Neural crest cell (in vitro differentiated cells): Measurements from ENCODE around the gene RFX3. TPM values are rescaled to one million over a fixed set of nuclear protein-coding genes. Genes with fewer than 3 reads are reported as not detected.
A peak's percentile ranks its signal among the peaks of the same experiment; 100 is the strongest.

Source experiments
- DNase-seq: peaks from one replicate; pipeline ENCODE4 v3.0.0; 2021; ENCODE audit warnings: low read depth, mixed read lengths, low spot score
- H3K27ac Mint-ChIP-seq: one replicate; pipeline ENCODE4 v1.8.0; 2021; ENCODE audit warnings: mild to moderate bottlenecking, mixed read lengths; ENCODE audit not compliant: unreplicated experiment
- H3K27me3 Mint-ChIP-seq: 2 replicates; pipeline ENCODE4 v1.8.0; 2021; ENCODE audit warnings: low read depth, mild to moderate bottlenecking, mixed read lengths
- H3K36me3 Mint-ChIP-seq: 2 replicates; pipeline ENCODE4 v1.8.0; 2021; ENCODE audit warnings: low read depth, mild to moderate bottlenecking, mixed read lengths
- H3K4me1 Mint-ChIP-seq: 2 replicates; pipeline ENCODE4 v1.8.0; 2021; ENCODE audit warnings: mixed read lengths
- H3K4me3 Mint-ChIP-seq: one replicate; pipeline ENCODE4 v1.8.0; 2021; ENCODE audit warnings: mild to moderate bottlenecking, mixed read lengths
- H3K9me3 Mint-ChIP-seq: 2 replicates; pipeline ENCODE4 v1.8.0; 2021; ENCODE audit warnings: mixed read lengths
- CTCF ChIP-seq: fragments of 200-600 bp; sonication (generic); conservative IDR thresholded peaks from 2 replicates; pipeline ENCODE4 v1.5.0; 2021; ENCODE audit warnings: antibody characterized with exemption, mild to moderate bottlenecking
- total RNA-seq: library from RNA; stranded (reverse); gene quantifications from 2 replicates; pipeline ENCODE4 v1.2.1, GENCODE V29; 2021

Gene RFX3
- total RNA-seq, 1 donor from 2014 or later, result 46.9 TPM

DNA sequence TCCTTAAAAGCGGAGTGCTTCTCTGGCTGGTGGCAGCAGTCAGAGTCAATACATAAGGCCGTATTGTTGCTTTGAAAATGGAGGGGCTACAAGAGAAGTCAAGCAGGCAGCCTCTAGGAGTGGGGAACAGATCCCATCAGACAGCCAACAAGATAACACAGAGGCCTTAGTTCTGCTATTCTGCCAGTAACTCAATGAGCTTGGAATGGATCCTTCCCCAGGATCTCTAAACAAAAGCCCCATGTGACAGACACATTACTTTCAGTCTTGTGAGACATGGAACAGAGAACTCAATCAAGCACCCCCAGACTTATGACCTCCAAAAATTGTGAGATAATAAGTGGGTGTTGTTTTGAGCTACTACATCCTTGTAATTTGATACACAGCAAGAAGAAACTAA is 158.6 kb downstream of the RFX3 start:
- H3K4me1 Mint-ChIP-seq, result peaks cover 18% of the 10 kb centered on the region
- H3K27me3 Mint-ChIP-seq, result no peaks in the 10 kb centered on the region
- H3K36me3 Mint-ChIP-seq, result peaks cover 2% of the 10 kb centered on the region
- peak overlapping the region; percentile 76 for H3K27ac Mint-ChIP-seq
- H3K4me3 Mint-ChIP-seq, result no peak overlapping the region
- no peak for TF ChIP-seq CTCF
- DNase-seq, result no peak
- H3K9me3 Mint-ChIP-seq, result peaks cover 5% of the 10 kb centered on the region

- DNase-seq, result no peak
- Mint-ChIP-seq H3K27me3 (no peaks in the 10 kb centered on the region), H3K4me1 (peaks cover 9% of the 10 kb centered on the region), H3K4me3 (no peak overlapping the region), H3K9me3 (no peaks in the 10 kb centered on the region), H3K36me3 (peaks cover 7% of the 10 kb centered on the region), H3K27ac (no peak overlapping the region)
- no peak for TF ChIP-seq CTCF
These were observed 164.0 kb downstream of the RFX3 start for GRCh38 chr9:3361689-3362392.

GRCh38 chr9:3361116-3361515 is 164.7 kb downstream of the RFX3 start:
- Mint-ChIP-seq H3K4me3 (no peak overlapping the region), H3K4me1 (peaks cover 6% of the 10 kb centered on the region), H3K27ac (no peak overlapping the region), H3K9me3 (no peaks in the 10 kb centered on the region), H3K27me3 (no peaks in the 10 kb centered on the region), H3K36me3 (peaks cover 7% of the 10 kb centered on the region)
- TF ChIP-seq CTCF, result no peak
- DNase-seq, result no peak

- Mint-ChIP-seq H3K9me3 (no peaks in the 10 kb centered on the region), H3K36me3 (peaks cover 5% of the 10 kb centered on the region), H3K4me3 (no peak overlapping the region), H3K4me1 (peaks cover 6% of the 10 kb centered on the region), H3K27me3 (no peaks in the 10 kb centered on the region), H3K27ac (no peak overlapping the region)
- DNase-seq, result no peak
- TF ChIP-seq CTCF, result no peak
These were observed 165.6 kb downstream of the RFX3 start for GRCh38 chr9:3360245-3360644.

DNA sequence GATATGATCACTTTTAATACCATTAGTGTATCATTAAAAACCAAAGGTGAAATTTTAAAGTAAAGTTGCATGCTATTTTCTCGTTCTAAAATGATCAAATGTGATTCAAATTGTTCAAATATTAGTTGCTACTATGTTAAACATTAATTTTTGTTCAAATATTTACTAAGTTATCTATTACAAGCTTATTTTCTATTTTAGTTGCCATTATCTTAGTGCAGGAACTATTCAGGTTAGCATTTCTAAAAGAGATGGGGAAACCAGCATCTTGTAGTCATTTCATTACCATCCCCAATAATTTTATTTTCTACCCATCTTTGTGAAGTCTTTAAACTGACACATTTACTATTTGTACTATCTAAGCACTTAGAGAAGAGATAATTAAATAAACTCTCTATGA is 166.0 kb downstream of the RFX3 start:
- Mint-ChIP-seq H3K27me3 (no peaks in the 10 kb centered on the region), H3K27ac (no peak overlapping the region), H3K4me1 (peaks cover 6% of the 10 kb centered on the region), H3K36me3 (peaks cover 5% of the 10 kb centered on the region), H3K4me3 (no peak overlapping the region), H3K9me3 (no peaks in the 10 kb centered on the region)
- no peak for DNase-seq
- no peak for TF ChIP-seq CTCF
